AG04449 (cell line): Measurements from ENCODE around the gene PTBP3.

ENCODE experiments used
- CTCF ChIA-PET: fragments of 350-600 bp; formaldehyde crosslinking; extraction: SDS; loops from one replicate; lab custom pipeline; 2021; ENCODE audit warnings: antibody characterized with exemption; lab: Yijun Ruan, JAX
- POLR2A ChIA-PET: fragments of 400-600, 350-600 bp; formaldehyde crosslinking; extraction: SDS; loops from one replicate; lab custom pipeline; 2020; ENCODE audit warnings: antibody characterized with exemption, inconsistent platforms; lab: Yijun Ruan, JAX
- DNase-seq: peaks from one replicate; pipeline ENCODE4 v3.0.0-alpha.2; 2010; ENCODE audit warnings: low read depth, low spot score
- H3K4me3 ChIP-seq: 2 replicates; pipeline ENCODE4 v1.5.1; 2011; ENCODE audit warnings: low read depth, mild to moderate bottlenecking, control low read depth, low read length
- TF ChIP-seq, protein P1 (sequence below): IDR thresholded peaks from one replicate; pipeline ENCODE4 v1.5.1; 2011; ENCODE audit warnings: mild to moderate bottlenecking, moderate library complexity, low read length, control low read depth, inconsistent platforms; ENCODE audit not compliant: insufficient read depth; ENCODE audit errors: missing control alignments

The PTBP3 gene, protein sequence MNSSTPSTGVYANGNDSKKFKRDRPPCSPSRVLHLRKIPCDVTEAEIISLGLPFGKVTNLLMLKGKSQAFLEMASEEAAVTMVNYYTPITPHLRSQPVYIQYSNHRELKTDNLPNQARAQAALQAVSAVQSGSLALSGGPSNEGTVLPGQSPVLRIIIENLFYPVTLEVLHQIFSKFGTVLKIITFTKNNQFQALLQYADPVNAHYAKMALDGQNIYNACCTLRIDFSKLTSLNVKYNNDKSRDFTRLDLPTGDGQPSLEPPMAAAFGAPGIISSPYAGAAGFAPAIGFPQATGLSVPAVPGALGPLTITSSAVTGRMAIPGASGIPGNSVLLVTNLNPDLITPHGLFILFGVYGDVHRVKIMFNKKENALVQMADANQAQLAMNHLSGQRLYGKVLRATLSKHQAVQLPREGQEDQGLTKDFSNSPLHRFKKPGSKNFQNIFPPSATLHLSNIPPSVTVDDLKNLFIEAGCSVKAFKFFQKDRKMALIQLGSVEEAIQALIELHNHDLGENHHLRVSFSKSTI

DNA sequence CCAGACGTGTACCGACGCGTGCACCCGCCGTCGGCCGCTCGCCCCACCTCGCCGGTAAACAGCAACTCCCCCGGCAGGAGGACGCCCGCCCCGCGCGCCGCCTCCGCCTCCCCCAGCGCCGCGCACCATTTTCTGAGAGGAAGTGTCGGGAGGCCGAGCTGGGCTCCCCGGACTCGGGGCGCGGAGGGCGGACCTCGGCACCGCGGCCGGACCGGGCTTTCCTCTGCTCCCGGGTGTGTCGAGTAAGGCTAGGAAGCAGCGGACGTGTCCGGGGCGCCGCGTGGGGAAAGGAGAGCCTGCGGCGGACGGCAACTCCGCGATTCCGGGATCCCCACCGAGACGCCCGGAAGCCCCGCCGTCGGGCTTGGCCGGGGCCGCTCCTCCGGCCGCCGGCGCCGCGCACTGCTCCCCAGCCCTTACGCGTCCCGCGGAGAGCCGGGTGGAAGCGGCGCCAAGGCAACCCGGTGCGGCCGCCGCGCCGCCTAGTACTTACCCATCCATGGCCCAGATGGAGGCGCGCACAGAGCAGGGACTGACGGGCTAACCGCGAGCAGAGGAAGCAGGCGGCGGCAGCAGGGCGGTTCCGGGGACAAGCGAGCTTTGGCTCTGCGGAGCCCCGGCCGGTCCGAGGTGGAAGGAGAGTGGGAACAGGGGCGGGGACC lies at the start of gene PTBP3:
Gene PTBP3, minus strand, starts transcription at position 643 of the 662 bp plus-strand sequence. CDS start 35,754 bp downstream, outside the sequence.
- TF ChIP-seq, protein P1, sequence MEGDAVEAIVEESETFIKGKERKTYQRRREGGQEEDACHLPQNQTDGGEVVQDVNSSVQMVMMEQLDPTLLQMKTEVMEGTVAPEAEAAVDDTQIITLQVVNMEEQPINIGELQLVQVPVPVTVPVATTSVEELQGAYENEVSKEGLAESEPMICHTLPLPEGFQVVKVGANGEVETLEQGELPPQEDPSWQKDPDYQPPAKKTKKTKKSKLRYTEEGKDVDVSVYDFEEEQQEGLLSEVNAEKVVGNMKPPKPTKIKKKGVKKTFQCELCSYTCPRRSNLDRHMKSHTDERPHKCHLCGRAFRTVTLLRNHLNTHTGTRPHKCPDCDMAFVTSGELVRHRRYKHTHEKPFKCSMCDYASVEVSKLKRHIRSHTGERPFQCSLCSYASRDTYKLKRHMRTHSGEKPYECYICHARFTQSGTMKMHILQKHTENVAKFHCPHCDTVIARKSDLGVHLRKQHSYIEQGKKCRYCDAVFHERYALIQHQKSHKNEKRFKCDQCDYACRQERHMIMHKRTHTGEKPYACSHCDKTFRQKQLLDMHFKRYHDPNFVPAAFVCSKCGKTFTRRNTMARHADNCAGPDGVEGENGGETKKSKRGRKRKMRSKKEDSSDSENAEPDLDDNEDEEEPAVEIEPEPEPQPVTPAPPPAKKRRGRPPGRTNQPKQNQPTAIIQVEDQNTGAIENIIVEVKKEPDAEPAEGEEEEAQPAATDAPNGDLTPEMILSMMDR = no peak
- POLR2A ChIA-PET = interaction anchor here (1.0 to 1.4 kb wide), 2 partner anchors 47 to 112 kb away, joined by 3 to 4 read pairs; partner anchors contain the start of gene HSDL2
- DNase-seq = no peak

DNA sequence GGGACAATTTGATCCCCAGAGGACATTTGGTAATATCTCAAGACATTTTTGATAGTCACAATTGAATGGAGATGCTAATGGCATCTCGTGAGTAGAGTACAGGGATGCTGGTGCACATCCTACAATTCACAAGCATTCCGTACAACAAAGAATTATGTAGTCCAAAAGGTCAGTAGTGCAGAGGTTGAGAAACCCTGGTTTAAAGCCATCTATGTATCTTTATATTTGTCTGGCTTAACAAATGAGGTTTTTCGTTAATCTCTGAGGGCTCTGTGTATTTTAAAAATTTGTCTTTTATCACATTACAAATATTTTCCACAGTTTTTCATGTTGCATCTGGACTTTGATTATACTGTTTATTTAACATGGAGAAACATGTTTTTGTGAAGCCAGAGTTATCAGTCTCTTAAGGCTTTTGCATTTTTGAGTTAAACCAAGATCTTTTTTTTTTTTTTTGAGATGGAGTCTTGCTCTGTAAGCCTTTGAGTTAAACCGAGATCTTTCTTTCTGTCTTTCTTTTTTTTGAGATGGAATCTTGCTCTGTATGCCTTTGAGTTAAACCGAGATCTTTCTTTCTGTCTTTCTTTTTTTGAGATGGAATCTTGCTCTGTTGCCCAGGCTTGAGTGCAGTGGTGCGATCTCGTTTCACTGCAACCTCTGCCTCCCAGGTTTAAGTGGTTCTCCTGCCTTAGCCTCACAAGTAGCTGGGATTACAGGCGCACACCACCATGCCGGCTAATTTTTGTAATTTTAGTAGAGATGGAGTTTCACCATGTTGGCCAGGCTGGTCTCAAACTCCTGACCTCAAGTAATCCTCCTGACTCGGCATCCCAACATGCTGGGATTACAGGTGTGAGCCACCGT lies 49.3 kb upstream of the PTBP3 start:
- ChIA-PET POLR2A (no interaction called here), CTCF (no interaction called here)
- no peak overlapping the region for H3K4me3 ChIP-seq
- TF ChIP-seq, protein P1 = no peak
- no peak for DNase-seq

More for the DNA sequence above, at the start of gene PTBP3:
- CTCF ChIA-PET = interaction anchor here (0.7 to 1.6 kb wide), 11 partner anchors 10 to 385 kb away, joined by 3 to 6 read pairs (median 3); no protein-coding TSS in a partner anchor
- peak within 1 kb of the TSS; percentile 91 for H3K4me3 ChIP-seq

DNA sequence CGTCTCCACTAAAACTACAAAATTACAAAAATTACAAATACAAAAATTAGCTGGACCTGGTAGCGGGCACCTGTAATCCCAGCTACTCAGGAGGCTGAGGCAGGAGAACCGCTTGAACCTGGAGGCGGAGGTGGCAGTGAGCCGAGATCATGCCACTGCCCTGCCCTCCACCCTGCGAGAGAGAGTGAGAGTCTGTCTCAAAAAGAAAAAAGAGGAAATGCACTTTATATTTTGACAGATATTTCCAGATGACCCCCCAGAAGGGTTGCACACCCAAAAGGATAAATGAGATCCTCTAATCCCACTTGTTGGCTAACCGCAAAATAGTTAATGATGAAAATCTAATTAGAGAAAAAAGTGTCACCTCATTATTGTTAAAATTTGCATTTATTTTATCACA lies 48.6 kb upstream of the PTBP3 start:
- ChIA-PET CTCF (no interaction called here), POLR2A (no interaction called here)
- no peak overlapping the region for H3K4me3 ChIP-seq
- TF ChIP-seq, protein P1 = no peak
- DNase-seq = no peak

DNA sequence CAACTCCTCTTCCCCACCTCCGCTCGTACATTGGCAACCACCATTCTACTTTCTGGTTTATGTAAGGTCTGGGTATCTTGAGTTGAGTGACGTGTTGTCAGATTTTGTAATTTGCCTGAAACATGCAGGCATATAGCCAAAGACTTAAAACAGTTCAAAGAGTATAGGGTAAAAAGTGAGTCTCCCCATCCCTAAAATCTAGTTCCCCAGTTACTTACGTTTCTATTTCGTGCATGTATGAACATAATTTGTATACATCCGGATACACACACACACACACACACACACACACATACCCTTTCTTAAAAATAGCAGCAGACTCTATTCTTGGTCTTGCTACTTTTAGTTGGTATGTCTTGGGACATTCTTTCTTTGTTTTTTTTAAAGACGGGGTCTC lies 47.4 kb upstream of the PTBP3 start:
- no peak for DNase-seq
- H3K4me3 ChIP-seq = peak overlapping the region; percentile 90
- ChIA-PET CTCF (interaction anchor here (1.4 to 3.0 kb wide), 2 partner anchors 19 to 325 kb away, joined by 5 to 27 read pairs; no protein-coding TSS in a partner anchor), POLR2A (interaction anchor here (1.4 kb wide), 2 partner anchors 48 to 105 kb away, joined by 4 to 6 read pairs; partner anchors contain the start of genes KIAA1958 and PTBP3)
- TF ChIP-seq, protein P1 = no peak

DNA sequence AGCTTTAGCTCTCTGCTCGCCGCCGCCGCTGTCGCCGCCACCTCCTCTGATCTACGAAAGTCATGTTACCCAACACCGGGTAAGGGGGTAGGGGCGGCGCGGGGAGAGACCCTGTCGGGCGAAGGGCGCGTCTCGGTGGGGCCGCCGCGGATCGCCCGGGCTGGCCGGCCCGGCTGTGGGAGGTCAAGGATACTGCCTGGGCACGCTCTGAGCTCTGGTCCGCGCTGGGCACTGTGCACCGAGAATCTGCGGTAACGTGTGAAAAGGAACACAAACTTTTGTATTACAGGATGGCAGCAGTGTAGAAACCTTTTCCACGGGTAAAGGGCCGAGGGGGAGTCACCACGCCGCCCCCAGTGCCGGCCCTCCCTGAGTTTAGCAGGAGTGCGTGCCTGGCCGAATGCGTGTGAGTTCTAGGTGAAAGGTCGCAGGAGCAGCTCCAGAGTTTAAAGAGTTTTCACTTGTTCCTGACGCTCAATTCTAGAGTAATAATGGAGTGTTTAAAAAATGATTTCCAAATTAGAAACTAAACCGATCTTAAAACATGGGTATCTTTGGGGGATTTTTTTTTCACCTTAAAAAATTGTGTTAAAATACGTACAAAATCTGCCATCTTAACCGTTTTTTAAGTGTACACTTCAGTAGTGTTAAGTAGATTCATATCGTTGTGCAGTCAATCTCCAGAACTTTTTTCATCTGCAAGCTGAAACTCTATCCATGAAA lies 46.8 kb upstream of the PTBP3 start, which contains the start of gene HSDL2:
Gene HSDL2, plus strand, starts transcription at position 7 of the 723 bp plus-strand sequence. Its CDS starts 56 bp downstream, at position 63.
- DNase-seq = no peak
- POLR2A ChIA-PET = interaction anchor here (0.6 to 1.4 kb wide), 7 partner anchors 8 to 455 kb away, joined by 3 to 6 read pairs (median 4); partner anchors contain the start of genes KIAA1958 and PTBP3

More for the DNA sequence above, 46.8 kb upstream of the PTBP3 start, which contains the start of gene HSDL2:
- CTCF ChIA-PET = interaction anchor here (0.9 to 3.0 kb wide), 9 partner anchors 11 to 413 kb away, joined by 3 to 27 read pairs (median 3); no protein-coding TSS in a partner anchor
- TF ChIP-seq, protein P1 = no peak
- H3K4me3 ChIP-seq = peak within 1 kb of the TSS; percentile 90
